SU-DHL-6 (cell line): Measurements from ENCODE around the gene ABHD13.

Experiments used
- H2AFZ ChIP-seq: fragments of 200-600 bp; sonication (generic); 2 replicates; pipeline ENCODE4 v1.6.1; 2014; ENCODE audit warnings: low read depth, mild to moderate bottlenecking, moderate library complexity, mixed read lengths, antibody characterized with exemption, low read length; ENCODE audit not compliant: severe bottlenecking
- H3F3A ChIP-seq: fragments of 200-600 bp; shearing (Covaris generic); 2 replicates; pipeline ENCODE4 v1.6.0; 2016; ENCODE audit warnings: antibody characterized with exemption, mild to moderate bottlenecking; ENCODE audit not compliant: insufficient read depth
- H3K27ac ChIP-seq: fragments of 200-600 bp; sonication (generic); 2 replicates; pipeline ENCODE4 v1.5.1; 2016; ENCODE audit warnings: low read depth, mild to moderate bottlenecking, low read length, moderate library complexity, mixed read lengths
- H3K27me3 ChIP-seq: fragments of 200-600 bp; sonication (generic), shearing (Covaris generic); 2 replicates; pipeline ENCODE4 v1.6.0; 2014; ENCODE audit warnings: mild to moderate bottlenecking, low read length
- H3K36me3 ChIP-seq: fragments of 200-600 bp; sonication (generic); 2 replicates; pipeline ENCODE4 v1.6.1; 2014; ENCODE audit warnings: mild to moderate bottlenecking, low read length, mixed read lengths
- H3K4me2 ChIP-seq: fragments of 300-600, 200-600 bp; shearing (Covaris generic), sonication (generic); 2 replicates; pipeline ENCODE4 v1.6.0; 2014; ENCODE audit warnings: low read length, low read depth, mild to moderate bottlenecking; ENCODE audit not compliant: poor library complexity, severe bottlenecking
- H3K4me3 ChIP-seq: fragments of 200-600 bp; sonication (generic); 2 replicates; pipeline ENCODE4 v1.5.1; 2014; ENCODE audit warnings: antibody characterized with exemption, low read length, mild to moderate bottlenecking, mixed read lengths; ENCODE audit not compliant: insufficient read depth, poor library complexity, severe bottlenecking
- H3K79me2 ChIP-seq: fragments of 200-600 bp; sonication (generic); 2 replicates; pipeline ENCODE4 v1.6.1; 2014; ENCODE audit warnings: mild to moderate bottlenecking, low read length, moderate library complexity; ENCODE audit not compliant: insufficient read depth
- H3K9ac ChIP-seq: fragments of 200-600 bp; sonication (generic); 2 replicates; pipeline ENCODE4 v1.7.0; 2014; ENCODE audit warnings: mild to moderate bottlenecking, low read length
- H3K9me2 ChIP-seq: fragments of 200-600 bp; sonication (generic); replicated peaks from 2 replicates; pipeline ENCODE4 v1.6.1; 2014; ENCODE audit warnings: low read length; ENCODE audit not compliant: insufficient read depth
- H3K9me3 ChIP-seq: fragments of 200-600 bp; sonication (generic); 2 replicates; pipeline ENCODE4 v1.6.1; 2014; ENCODE audit warnings: low read length, mixed read lengths; ENCODE audit not compliant: insufficient read depth
- H4K20me1 ChIP-seq: fragments of 200-600 bp; sonication (generic); 2 replicates; pipeline ENCODE4 v1.6.1; 2014; ENCODE audit warnings: low read depth, mild to moderate bottlenecking, antibody characterized with exemption, low read length, moderate library complexity, mixed read lengths
- EZH2phosphoT487 ChIP-seq: fragments of 200-600 bp; sonication (generic), shearing (Covaris generic); conservative IDR thresholded peaks from 2 replicates; pipeline ENCODE4 v1.6.1; 2018; ENCODE audit warnings: mild to moderate bottlenecking, antibody characterized with exemption, low read length, moderate library complexity, mixed read lengths
- TF ChIP-seq, protein P1 (sequence below): fragments of 200-600 bp; sonication (generic); IDR thresholded peaks from one replicate; pipeline ENCODE4 v1.5.1; 2017; ENCODE audit warnings: antibody characterized with exemption, mild to moderate bottlenecking, low read length, moderate library complexity; ENCODE audit not compliant: insufficient read depth, poor library complexity, severe bottlenecking

Gene ABHD13

GRCh38 chr13:108278466-108278865 is 60.3 kb downstream of the ABHD13 start:
- H3K27ac ChIP-seq: no peak overlapping the region
- no peak overlapping the region for H3K4me3 ChIP-seq
- H3K9me3 ChIP-seq: no peaks in the 10 kb centered on the region
- TF ChIP-seq, protein P1, sequence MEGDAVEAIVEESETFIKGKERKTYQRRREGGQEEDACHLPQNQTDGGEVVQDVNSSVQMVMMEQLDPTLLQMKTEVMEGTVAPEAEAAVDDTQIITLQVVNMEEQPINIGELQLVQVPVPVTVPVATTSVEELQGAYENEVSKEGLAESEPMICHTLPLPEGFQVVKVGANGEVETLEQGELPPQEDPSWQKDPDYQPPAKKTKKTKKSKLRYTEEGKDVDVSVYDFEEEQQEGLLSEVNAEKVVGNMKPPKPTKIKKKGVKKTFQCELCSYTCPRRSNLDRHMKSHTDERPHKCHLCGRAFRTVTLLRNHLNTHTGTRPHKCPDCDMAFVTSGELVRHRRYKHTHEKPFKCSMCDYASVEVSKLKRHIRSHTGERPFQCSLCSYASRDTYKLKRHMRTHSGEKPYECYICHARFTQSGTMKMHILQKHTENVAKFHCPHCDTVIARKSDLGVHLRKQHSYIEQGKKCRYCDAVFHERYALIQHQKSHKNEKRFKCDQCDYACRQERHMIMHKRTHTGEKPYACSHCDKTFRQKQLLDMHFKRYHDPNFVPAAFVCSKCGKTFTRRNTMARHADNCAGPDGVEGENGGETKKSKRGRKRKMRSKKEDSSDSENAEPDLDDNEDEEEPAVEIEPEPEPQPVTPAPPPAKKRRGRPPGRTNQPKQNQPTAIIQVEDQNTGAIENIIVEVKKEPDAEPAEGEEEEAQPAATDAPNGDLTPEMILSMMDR: no peak
- TF ChIP-seq EZH2phosphoT487: no peak
- H3K27me3 ChIP-seq: no peaks in the 10 kb centered on the region
- no peaks in the 10 kb centered on the region for H3F3A ChIP-seq
- H4K20me1 ChIP-seq: no peaks in the 10 kb centered on the region
- no peaks in the 10 kb centered on the region for H3K79me2 ChIP-seq
- no peak overlapping the region for H2AFZ ChIP-seq
- H3K36me3 ChIP-seq: no peaks in the 10 kb centered on the region
- no peaks in the 10 kb centered on the region for H3K9me2 ChIP-seq
- H3K9ac ChIP-seq: no peak overlapping the region
- H3K4me2 ChIP-seq: no peak overlapping the region

DNA sequence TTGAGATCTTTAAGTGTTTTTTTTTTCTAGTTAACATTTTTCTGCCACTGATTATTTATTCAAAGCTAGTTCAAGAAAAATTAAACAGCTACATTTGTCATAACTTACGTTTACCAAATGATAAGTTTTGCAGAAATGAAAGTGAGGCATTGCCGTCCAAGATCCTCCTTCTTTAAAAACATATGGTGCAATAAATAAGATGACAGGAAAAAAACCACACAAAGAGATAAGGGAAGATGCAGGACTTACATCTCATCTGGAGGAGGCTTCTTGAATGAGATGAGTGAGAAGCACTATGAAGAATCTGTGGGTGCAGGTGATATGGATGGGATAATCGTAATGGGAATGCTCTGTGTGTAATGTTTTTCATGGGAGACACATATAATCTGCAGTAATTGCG is 63.7 kb downstream of the ABHD13 start:
- Histone ChIP-seq H3K79me2 (no peaks in the 10 kb centered on the region), H3K27me3 (no peaks in the 10 kb centered on the region), H3K9me2 (no peaks in the 10 kb centered on the region), H3K4me2 (no peak overlapping the region), H2AFZ (no peak overlapping the region), H3K4me3 (no peak overlapping the region), H3F3A (no peaks in the 10 kb centered on the region), H3K9ac (no peak overlapping the region), H3K9me3 (no peaks in the 10 kb centered on the region), H3K27ac (no peak overlapping the region), H3K36me3 (no peaks in the 10 kb centered on the region), H4K20me1 (no peaks in the 10 kb centered on the region)
- TF ChIP-seq, protein P1: no peak
- TF ChIP-seq EZH2phosphoT487: no peak

DNA sequence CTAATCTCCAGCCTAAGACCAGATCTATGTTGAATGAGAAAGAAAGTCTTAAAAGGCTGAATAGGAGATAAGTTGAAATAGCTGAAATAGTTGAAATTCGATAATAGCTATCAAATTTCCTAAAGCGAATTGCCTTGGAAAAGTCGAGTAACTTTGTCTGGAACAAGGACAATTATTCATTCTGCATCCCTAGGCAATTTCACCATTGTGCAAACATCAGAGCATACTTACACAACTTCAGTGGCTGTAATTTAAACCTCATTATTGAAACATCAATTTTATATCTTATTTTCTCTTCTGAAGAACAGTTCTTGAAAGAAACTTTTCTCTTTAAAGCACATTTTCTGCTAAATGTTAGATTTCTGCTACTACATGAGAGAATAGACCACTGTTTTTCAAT is 64.9 kb downstream of the ABHD13 start:
- Histone ChIP-seq H3K9ac (no peak overlapping the region), H3K36me3 (no peaks in the 10 kb centered on the region), H3K27ac (no peak overlapping the region), H3K9me2 (no peaks in the 10 kb centered on the region), H3K4me3 (no peak overlapping the region), H3F3A (no peaks in the 10 kb centered on the region), H3K27me3 (no peaks in the 10 kb centered on the region), H2AFZ (no peak overlapping the region), H4K20me1 (no peaks in the 10 kb centered on the region), H3K79me2 (no peaks in the 10 kb centered on the region), H3K4me2 (no peak overlapping the region), H3K9me3 (no peaks in the 10 kb centered on the region)
- TF ChIP-seq, protein P1: no peak
- no peak for TF ChIP-seq EZH2phosphoT487
